RCC 7860 (cell line): ENCODE measurements around the gene NTSR1.

Source experiments
- DNase-seq: peaks from one replicate; pipeline ENCODE4 v3.0.0-alpha.2; 2015; ENCODE audit warnings: low spot score
- FAIRE-seq: peaks from 2 replicates; lab custom pipeline; 2012; peaks lifted over from hg19 to GRCh38; lab: Jason Lieb, UNC

NTSR1 gene

GRCh38 chr20:62706857-62707256 lies 1.8 kb upstream of the NTSR1 start:
- no peak for FAIRE-seq
- no peak for DNase-seq

DNA sequence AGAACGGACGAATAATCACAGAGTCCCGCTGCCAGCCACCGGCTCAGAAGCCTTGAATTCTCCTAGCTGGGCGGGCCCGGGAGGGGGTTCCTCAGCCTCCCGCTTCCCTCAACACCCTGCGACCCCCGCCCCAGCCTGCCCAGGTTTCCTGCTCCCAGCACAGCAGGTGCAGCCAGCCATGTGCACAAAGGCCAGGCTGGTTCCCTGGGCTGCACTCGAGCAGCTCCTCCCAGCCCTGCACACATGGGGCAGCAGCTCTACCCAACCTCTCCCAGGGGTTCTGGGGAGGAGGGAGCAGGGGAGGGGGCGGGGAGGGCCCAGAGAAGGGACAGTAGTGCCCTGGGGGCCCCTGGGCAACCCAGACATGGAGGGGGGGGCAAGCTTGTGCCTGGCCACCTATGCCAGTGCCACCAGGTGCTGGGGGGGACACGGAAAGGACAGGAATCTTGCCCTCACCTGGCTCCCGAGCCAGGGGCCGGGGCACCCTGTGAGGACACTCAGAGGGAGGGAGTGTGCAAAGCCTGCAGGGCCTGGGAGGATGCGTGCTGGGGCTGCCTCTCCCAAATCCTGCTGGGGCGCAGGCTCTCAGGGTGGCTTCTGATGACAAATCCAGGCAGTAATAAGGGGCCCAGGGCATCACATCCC lies 1.2 kb upstream of the NTSR1 start:
- no peak for DNase-seq
- FAIRE-seq = no peak

DNA sequence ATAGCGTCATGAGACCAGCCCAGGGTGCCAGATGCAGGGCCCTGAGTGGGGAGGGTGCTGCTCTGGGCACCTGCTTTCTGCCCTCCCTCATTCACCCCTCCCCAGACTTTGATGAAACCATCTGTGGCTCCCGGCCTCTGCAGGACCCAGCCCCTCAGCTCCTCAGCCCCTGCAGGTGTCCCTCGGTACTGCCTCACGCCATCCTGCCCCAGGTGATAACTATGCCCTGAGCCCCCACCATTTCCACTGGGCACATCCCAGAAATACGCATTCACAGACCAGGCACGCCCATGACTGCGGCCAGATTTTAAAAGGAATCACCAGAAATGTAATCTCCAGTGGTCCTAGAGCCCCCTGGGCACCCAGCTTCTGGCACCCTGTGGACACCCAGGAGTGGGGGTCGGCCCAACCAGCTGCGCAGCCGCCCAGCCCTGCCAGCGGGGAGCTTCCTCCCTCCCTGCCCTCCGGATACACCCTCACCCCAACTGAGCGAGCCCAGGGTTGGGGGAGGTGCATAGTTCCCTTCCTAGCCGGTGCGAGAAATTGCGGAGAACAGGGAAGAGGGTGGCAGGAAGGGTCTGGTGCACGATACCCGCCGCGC lies 615 bp upstream of the NTSR1 start:
- DNase-seq = no peak
- no peak for FAIRE-seq

DNA sequence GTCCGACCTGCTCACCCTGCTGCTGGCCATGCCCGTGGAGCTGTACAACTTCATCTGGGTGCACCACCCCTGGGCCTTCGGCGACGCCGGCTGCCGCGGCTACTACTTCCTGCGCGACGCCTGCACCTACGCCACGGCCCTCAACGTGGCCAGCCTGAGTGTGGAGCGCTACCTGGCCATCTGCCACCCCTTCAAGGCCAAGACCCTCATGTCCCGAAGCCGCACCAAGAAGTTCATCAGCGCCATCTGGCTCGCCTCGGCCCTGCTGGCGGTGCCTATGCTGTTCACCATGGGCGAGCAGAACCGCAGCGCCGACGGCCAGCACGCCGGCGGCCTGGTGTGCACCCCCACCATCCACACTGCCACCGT lies 885 bp downstream of the NTSR1 start:
- no peak for FAIRE-seq

GRCh38 chr20:62710221-62710885 lies 1.7 kb downstream of the NTSR1 start:
- DNase-seq = no peak
- no peak for FAIRE-seq

More for the DNA sequence above, 885 bp downstream of the NTSR1 start:
- DNase-seq = no peak

DNA sequence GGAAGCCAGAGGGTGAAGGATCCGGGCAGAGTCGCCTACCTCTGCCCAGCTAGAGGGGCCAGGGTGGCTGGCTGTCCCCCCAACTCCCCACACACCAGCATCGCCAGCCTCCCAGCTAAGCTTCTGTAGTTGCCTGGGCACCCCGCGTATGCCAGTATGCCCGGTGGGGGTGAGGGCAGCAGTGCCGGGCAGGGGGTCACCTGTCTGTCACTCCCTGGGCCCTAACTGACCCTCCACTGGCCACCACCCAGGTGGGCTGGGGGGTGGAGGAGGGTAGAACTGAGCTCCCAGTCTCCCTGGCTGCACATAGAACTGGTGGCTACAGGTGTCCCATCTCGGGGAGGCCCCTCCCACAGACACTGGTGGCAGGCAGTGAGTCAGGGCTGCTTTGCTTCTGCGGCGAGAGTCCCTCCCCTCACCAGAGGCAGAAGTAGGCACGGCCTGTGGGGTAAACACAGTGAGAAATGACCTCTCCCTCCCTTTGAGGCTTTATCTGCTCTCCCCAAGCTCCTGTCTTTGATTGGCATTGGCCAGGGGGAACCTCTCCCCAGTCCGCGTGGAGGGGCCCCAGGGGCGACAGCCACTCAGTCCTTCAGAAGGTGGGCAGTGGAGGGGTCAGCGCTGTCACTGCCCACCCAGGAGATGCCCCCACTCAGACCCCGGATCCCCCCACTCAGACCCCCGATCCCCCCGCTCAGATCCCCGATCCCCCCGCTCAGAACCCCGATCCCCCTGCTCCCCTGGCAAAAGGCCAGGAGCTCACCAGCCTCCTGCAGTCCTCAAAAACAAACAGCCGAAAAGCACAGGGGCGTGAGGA lies 2.5 kb downstream of the NTSR1 start:
- DNase-seq (no peak), FAIRE-seq (no peak)

- DNase-seq = no peak
- FAIRE-seq = no peak
Observed at GRCh38 chr20:62711703-62712101, 3.1 kb downstream of the NTSR1 start.

- no peak for DNase-seq
- FAIRE-seq = no peak
Observed at GRCh38 chr20:62712606-62713005, 4.0 kb downstream of the NTSR1 start.

DNA sequence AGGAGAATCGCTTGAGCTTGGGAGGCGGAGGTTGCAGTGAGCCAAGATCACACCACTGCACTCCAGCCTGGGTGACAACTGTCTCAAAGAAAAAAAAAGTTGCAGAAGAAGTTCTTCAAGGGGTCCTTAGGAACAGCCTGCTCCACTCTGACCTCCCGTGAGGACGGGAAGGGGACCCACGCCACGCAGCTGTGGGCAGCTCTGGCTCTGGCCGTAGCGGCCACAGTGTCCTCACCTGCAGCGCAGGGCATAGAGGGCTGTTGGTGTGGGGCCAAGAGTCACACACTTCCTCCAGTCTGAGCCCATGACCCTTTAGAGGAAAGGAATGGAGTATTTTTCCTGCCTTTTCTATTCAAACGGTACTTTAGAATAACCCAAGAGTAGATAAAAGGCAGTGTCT lies 5.4 kb downstream of the NTSR1 start:
- FAIRE-seq (no peak), DNase-seq (no peak)

GRCh38 chr20:62714799-62715198 lies 6.2 kb downstream of the NTSR1 start:
- FAIRE-seq = no peak
- DNase-seq = no peak

- no peak for FAIRE-seq
- no peak for DNase-seq
Observed at GRCh38 chr20:62715201-62715600, 6.6 kb downstream of the NTSR1 start.

DNA sequence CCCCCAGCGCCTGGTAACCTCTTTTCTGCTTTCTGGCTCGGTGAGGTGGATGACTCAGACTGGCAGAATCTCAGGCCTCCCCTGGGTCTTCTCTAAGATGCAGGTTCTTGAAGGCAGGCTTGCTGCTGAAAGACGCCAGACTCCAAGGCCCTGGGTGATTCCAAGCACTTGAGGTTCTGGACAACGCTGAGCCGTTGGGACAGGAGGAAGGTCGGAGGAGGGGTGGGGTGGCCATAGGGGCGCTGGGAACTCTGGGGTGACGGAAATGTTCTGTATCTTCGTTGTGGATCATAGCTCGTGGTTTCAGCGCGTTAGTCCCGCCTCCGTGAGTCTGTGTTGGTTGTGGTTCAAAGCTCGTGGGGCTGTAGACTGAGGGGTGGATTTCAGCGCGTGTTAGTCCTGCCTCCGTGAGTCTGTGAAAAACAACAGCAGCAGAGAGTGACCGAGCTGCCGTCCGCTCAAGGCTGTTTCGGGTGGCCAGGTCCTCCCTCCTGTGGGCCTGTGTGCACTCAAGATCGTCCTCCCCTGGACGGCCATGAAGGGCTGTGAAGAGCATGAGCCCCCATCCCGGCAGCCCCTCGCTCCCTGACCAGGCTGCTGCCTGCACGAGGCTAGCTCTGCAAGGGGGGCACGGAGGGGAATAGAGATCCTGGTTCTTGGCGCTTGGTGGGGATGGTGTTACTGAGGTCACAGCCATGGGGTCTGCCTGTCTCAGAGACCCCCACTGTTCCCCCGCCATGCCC lies 7.7 kb downstream of the NTSR1 start:
- FAIRE-seq (no peak), DNase-seq (no peak)

- no peak for DNase-seq
- no peak for FAIRE-seq
Observed at GRCh38 chr20:62716941-62717310, 8.3 kb downstream of the NTSR1 start.

- no peak for DNase-seq
- no peak for FAIRE-seq
Observed at GRCh38 chr20:62717933-62718332, 9.3 kb downstream of the NTSR1 start.

DNA sequence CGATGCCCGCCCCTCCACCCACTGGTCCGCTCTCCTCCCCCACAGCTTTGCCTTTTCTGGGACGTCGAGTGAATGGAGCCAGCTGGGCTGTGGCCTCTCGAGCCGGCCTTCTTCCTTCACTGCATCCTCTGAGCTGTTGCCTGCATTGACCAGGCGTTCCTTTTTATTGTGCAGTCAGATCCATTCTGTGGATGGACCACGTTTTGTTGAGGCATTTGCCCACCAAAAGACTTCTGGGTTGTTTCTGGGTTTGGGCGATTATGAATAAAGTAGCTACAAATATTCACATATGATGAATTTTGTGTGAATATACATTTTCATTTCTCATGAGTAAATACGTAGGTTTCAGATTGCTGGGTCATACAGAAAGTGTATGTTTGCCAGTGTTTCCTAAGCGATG lies 9.9 kb downstream of the NTSR1 start:
- DNase-seq = no peak
- FAIRE-seq = no peak

- no peak for DNase-seq
- no peak for FAIRE-seq
Observed at GRCh38 chr20:62719250-62719935, 10.8 kb downstream of the NTSR1 start.

DNA sequence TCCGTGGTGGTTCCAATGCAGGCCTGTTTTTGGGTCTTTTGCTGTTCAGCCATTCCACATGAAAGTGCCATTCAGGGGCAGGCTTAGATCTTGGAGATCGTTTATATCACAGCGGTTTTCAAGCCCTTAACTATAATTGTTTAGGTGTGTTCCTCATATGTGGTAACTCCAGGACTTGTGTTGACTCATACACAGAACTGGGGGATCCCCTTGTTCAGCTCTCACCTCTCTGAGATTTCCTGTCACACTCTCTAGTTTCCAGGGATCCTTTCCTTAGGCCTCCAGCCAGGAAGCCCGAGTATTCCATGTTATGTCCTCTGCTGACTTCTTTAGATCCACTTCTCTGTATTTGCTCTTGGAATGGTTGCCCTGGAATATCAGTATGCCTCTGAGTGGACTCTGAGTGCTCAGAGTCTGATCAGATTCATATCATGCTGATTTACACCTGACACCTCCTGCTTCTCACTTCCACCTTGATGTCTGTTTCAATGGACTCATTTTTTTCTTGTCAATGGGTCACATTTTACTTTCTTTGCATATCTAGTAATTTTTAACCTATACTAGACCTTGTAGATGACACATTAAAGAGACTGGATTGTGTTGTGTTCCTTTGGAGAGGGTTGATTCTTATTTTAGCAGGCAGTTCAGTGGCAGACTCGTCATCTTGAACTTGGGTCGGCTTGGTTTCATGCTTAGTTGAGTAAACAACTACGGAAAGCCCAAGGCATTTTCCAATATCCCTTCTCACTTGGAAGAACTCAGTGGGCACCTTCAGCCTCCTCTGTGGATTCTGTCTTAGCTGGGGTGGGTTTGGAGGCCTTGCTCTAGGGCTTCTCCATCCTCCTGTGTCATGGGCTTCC lies 13.1 kb downstream of the NTSR1 start:
- no peak for FAIRE-seq
- no peak for DNase-seq

GRCh38 chr20:62722627-62723026 lies 14.0 kb downstream of the NTSR1 start:
- FAIRE-seq = no peak
- no peak for DNase-seq

- FAIRE-seq (no peak), DNase-seq (no peak)
Observed at GRCh38 chr20:62723351-62723750, 14.7 kb downstream of the NTSR1 start.
